Liver (tissue), 9 donors: ENCODE data around the gene EFHD1. TPM values are rescaled to one million over a fixed set of nuclear protein-coding genes. Genes with fewer than 3 reads are reported as not detected.

Source experiments
- DNase-seq: peaks from one replicate; pipeline ENCODE4 v3.0.0-alpha.2; 2017; ENCODE audit warnings: low spot score
- H3K27ac ChIP-seq, 2 donors: one replicate each; pipeline ENCODE4 v1.7.0; 2013; ENCODE audit warnings: inconsistent platforms in 2 of 2, low read length in 2 of 2, control low read depth in 1 of 2, low read depth in 1 of 2, mild to moderate bottlenecking in 1 of 2
- H3K27me3 ChIP-seq, 4 donors: one replicate each; pipeline versions ENCODE4 v1.6.1 to v1.7.0; 2013; ENCODE audit warnings: low read length in 3 of 4, inconsistent platforms in 1 of 4, mild to moderate bottlenecking in 1 of 4, moderate library complexity in 1 of 4; ENCODE audit not compliant: control insufficient read depth in 4 of 4, insufficient read depth in 4 of 4
- H3K36me3 ChIP-seq, 4 donors: one replicate each; pipeline versions ENCODE4 v1.6.1 to v1.7.0; 2013; ENCODE audit warnings: low read length in 3 of 4, mild to moderate bottlenecking in 3 of 4, low read depth in 1 of 4, moderate library complexity in 1 of 4; ENCODE audit not compliant: control insufficient read depth in 4 of 4, insufficient read depth in 3 of 4
- H3K4me1 ChIP-seq, 4 donors: one replicate each; pipeline versions ENCODE4 v1.6.1 to v1.7.0; 2013; ENCODE audit warnings: low read length in 3 of 4, mild to moderate bottlenecking in 3 of 4, moderate library complexity in 1 of 4; ENCODE audit not compliant: control insufficient read depth in 4 of 4, insufficient read depth in 4 of 4
- H3K4me3 ChIP-seq, 3 donors: one replicate each; pipeline versions ENCODE4 v1.6.1 to v1.7.0; 2013; ENCODE audit warnings: low read length in 3 of 3, control low read depth in 1 of 3, low read depth in 1 of 3, mild to moderate bottlenecking in 1 of 3
- H3K9ac ChIP-seq, 2 donors: one replicate each; pipeline ENCODE4 v1.7.0; 2013; ENCODE audit warnings: low read length in 2 of 2, mild to moderate bottlenecking in 2 of 2, moderate library complexity in 2 of 2, control low read depth in 1 of 2, low read depth in 1 of 2
- H3K9me3 ChIP-seq, 4 donors: one replicate each; pipeline versions ENCODE4 v1.6.1 to v1.7.0; 2013; ENCODE audit warnings: low read length in 3 of 4; ENCODE audit not compliant: control insufficient read depth in 4 of 4
- EGR1 ChIP-seq, 2 donors: IDR thresholded peaks; 2 replicates each; pipeline ENCODE4 v1.6.1; 2016 to 2018; ENCODE audit warnings: antibody characterized with exemption in 2 of 2, low read depth in 2 of 2
- FOXA1 ChIP-seq: IDR thresholded peaks from 2 replicates; pipeline ENCODE4 v1.6.1; 2016; ENCODE audit warnings: antibody characterized with exemption
- FOXA2 ChIP-seq: IDR thresholded peaks from 2 replicates; pipeline ENCODE4 v1.6.1; 2016; ENCODE audit warnings: antibody characterized with exemption
- GABPA ChIP-seq, 2 donors: IDR thresholded peaks in 1 of 2; conservative IDR thresholded peaks in 1 of 2; 2 replicates each; pipeline ENCODE4 v1.6.1; 2016; ENCODE audit warnings: antibody characterized with exemption in 2 of 2, mild to moderate bottlenecking in 1 of 2, moderate library complexity in 1 of 2
- HNF4A ChIP-seq, 2 donors: conservative IDR thresholded peaks; 2 replicates each; pipeline ENCODE4 v1.6.1; 2016; ENCODE audit warnings: antibody characterized with exemption in 2 of 2, mild to moderate bottlenecking in 2 of 2
- HNF4G ChIP-seq: IDR thresholded peaks from 2 replicates; pipeline ENCODE4 v1.6.1; 2016; ENCODE audit warnings: antibody characterized with exemption
- JUND ChIP-seq, 2 donors: IDR thresholded peaks; 2 replicates each; pipeline ENCODE4 v1.6.1; 2016; ENCODE audit warnings: antibody characterized with exemption in 2 of 2
- NR2F2 ChIP-seq: IDR thresholded peaks from 2 replicates; pipeline ENCODE4 v1.6.1; 2016; ENCODE audit warnings: antibody characterized with exemption
- RAD21 ChIP-seq, 2 donors: IDR thresholded peaks; 2 replicates each; pipeline ENCODE4 v1.6.1; 2016; ENCODE audit warnings: antibody characterized with exemption in 2 of 2, mild to moderate bottlenecking in 2 of 2
- REST ChIP-seq: IDR thresholded peaks from 2 replicates; pipeline ENCODE4 v1.6.1; 2016; ENCODE audit warnings: antibody characterized with exemption, mild to moderate bottlenecking
- RXRA ChIP-seq, 2 donors: IDR thresholded peaks; 2 replicates each; pipeline ENCODE4 v1.6.1; 2017 to 2018; ENCODE audit warnings: antibody characterized with exemption in 2 of 2, mild to moderate bottlenecking in 1 of 2
- SP1 ChIP-seq: IDR thresholded peaks from 2 replicates; pipeline ENCODE4 v1.6.1; 2018; ENCODE audit warnings: antibody characterized with exemption, mild to moderate bottlenecking
- TAF1 ChIP-seq: conservative IDR thresholded peaks from 2 replicates; pipeline ENCODE4 v1.6.1; 2016; ENCODE audit warnings: antibody characterized with exemption, mild to moderate bottlenecking
- YY1 ChIP-seq: IDR thresholded peaks from 2 replicates; pipeline ENCODE4 v1.6.1; 2016; ENCODE audit warnings: antibody characterized with exemption, mild to moderate bottlenecking
- WGBS: extraction: QIAGEN DNeasy Blood & Tissue Kit; methylation state at CpG from one replicate; pipeline ENCODE4 v1.1.7; 2013; 5-methylcytosine and 5-hydroxymethylcytosine counted together
- polyA plus RNA-seq, 2 donors: library from polyadenylated mRNA; stranded (reverse) in 1 of 2; unstranded in 1 of 2; fragments of 200-250 nt in 1 of 2; fragments of >200 nt in 1 of 2; fragmentation: Nextera tagmentation in 1 of 2; extraction: Ambion mirVana in 1 of 2; gene quantifications; one replicate each; pipeline versions ENCODE4 v1.2.1 to v1.2.3, GENCODE V29; 2013 to 2015
- total RNA-seq, 2 donors: library from RNA; depleted of rRNA; stranded (reverse); fragments of >200 nt; gene quantifications; one replicate each; pipeline ENCODE4 v1.2.3, GENCODE V29; 2014
- TF ChIP-seq, protein P1 (sequence below): fragments of 150-350 bp; IDR thresholded peaks from 2 replicates; pipeline ENCODE4 v1.5.1; 2017; ENCODE audit warnings: improper control_type of control experiment, low read depth, low read length; ENCODE audit not compliant: missing input control
- TF ChIP-seq, protein P2 (sequence below): IDR thresholded peaks from 2 replicates; pipeline ENCODE4 v1.6.1; 2016; ENCODE audit warnings: antibody characterized with exemption
- TF ChIP-seq, protein P3 (sequence below): IDR thresholded peaks from 2 replicates; pipeline ENCODE4 v1.6.1; 2016; ENCODE audit warnings: antibody characterized with exemption
- TF ChIP-seq, protein P4 (sequence below): IDR thresholded peaks from 2 replicates; pipeline ENCODE4 v1.6.1; 2016; ENCODE audit warnings: antibody characterized with exemption
- donor health status: healthy.
- donor health status: healthy.
- donor health status: healthy.
- donor health status: healthy.
- donor health status: healthy.

EFHD1 gene
- total and polyA plus RNA-seq, 4 donors = 3.3 to 28.5 (median 10.3) TPM

DNA sequence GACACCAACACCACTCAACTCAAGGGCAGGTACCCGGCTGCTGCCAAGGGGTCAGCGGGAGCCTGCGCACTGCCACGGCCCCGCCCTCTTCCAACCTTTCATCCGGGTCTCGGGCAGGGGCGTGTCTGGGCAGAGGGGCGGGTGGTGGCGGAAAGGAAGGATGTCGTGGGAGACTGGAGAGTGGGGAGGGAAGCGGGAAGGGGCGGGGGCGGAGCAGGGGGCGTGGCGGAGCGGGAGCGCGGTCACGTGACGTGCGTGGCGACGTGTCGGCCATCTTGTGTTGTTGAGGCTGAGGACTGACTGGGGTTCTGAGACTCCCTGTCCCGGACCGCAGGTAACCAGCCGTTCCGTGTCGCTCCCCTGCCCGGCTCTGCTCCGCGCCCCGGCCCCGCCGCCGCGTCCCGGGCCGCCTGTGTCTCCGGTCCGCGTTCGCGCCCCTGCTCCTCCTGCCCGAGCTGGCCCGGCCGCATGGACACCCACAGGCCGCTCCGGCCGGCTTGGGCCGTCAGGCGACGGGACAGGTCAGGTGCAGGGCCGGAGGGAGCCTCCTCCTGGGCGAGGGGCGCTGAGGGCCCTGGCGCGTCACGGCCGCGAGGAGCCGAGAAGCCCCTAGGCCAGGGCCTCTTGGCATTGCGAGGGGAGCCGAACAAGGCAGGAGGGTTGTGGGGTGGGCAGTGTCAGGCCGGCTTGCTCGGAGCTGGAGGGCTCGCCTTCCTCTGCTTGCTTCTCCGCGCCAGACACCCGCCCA lies 63.8 kb downstream of the EFHD1 start, which contains the start of gene GIGYF2:
TSS of gene GIGYF2 (plus strand) at position 273 of the 748 bp plus-strand sequence. CDS start 37,867 bp downstream, outside the sequence.
- Histone ChIP-seq H3K9ac (peak within 1 kb of the TSS; percentile 81 to 98), H3K9me3 (no peaks in the 10 kb centered on the region), H3K36me3 (peaks cover 0 to 2% (median 0%) of the 10 kb centered on the region in 4 donors), H3K27me3 (no peaks in the 10 kb centered on the region), H3K4me1 (peaks cover 8 to 32% (median 17%) of the 10 kb centered on the region in 4 donors), H3K27ac (peak within 1 kb of the TSS; percentile 96 to 98), H3K4me3 (peak within 1 kb of the TSS; percentile 74 to 92 (median 89))
- 1% methylated on average over 71 of the region's 71 CpGs for whole genome bisulfite sequencing
- peak; percentile 97 for DNase-seq
- TF ChIP-seq GABPA (IDR thresholded peaks at IDR 0.05 in 1 of 2, conservative IDR thresholded peaks at IDR 0.05 in 1 of 2) (peak in 1 of 2 donors; percentile 76), RAD21 (IDR thresholded peaks at IDR 0.05) (peak in 1 of 2 donors; percentile 30), EGR1 (IDR thresholded peaks at IDR 0.05; ENCODE audit: low read depth in 2 of 2) (peak; percentile 63 to 75), JUND (IDR thresholded peaks at IDR 0.05) (peak in 1 of 2 donors; percentile 8), NR2F2 (peak; percentile 74), SP1 (peak; percentile 83), TAF1 (no peak), HNF4G (no peak), REST (no peak), FOXA2 (peak; percentile 15), FOXA1 (no peak), RXRA (IDR thresholded peaks at IDR 0.05) (peak; percentile 72 to 75), HNF4A (conservative IDR thresholded peaks at IDR 0.05) (peak in 1 of 2 donors; percentile 65), YY1 (peak; percentile 97)
- TF ChIP-seq, protein P1, sequence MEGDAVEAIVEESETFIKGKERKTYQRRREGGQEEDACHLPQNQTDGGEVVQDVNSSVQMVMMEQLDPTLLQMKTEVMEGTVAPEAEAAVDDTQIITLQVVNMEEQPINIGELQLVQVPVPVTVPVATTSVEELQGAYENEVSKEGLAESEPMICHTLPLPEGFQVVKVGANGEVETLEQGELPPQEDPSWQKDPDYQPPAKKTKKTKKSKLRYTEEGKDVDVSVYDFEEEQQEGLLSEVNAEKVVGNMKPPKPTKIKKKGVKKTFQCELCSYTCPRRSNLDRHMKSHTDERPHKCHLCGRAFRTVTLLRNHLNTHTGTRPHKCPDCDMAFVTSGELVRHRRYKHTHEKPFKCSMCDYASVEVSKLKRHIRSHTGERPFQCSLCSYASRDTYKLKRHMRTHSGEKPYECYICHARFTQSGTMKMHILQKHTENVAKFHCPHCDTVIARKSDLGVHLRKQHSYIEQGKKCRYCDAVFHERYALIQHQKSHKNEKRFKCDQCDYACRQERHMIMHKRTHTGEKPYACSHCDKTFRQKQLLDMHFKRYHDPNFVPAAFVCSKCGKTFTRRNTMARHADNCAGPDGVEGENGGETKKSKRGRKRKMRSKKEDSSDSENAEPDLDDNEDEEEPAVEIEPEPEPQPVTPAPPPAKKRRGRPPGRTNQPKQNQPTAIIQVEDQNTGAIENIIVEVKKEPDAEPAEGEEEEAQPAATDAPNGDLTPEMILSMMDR = no peak
- TF ChIP-seq, protein P2, sequence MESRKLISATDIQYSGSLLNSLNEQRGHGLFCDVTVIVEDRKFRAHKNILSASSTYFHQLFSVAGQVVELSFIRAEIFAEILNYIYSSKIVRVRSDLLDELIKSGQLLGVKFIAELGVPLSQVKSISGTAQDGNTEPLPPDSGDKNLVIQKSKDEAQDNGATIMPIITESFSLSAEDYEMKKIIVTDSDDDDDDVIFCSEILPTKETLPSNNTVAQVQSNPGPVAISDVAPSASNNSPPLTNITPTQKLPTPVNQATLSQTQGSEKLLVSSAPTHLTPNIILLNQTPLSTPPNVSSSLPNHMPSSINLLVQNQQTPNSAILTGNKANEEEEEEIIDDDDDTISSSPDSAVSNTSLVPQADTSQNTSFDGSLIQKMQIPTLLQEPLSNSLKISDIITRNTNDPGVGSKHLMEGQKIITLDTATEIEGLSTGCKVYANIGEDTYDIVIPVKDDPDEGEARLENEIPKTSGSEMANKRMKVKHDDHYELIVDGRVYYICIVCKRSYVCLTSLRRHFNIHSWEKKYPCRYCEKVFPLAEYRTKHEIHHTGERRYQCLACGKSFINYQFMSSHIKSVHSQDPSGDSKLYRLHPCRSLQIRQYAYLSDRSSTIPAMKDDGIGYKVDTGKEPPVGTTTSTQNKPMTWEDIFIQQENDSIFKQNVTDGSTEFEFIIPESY = peak; percentile 57
- TF ChIP-seq, protein P3, sequence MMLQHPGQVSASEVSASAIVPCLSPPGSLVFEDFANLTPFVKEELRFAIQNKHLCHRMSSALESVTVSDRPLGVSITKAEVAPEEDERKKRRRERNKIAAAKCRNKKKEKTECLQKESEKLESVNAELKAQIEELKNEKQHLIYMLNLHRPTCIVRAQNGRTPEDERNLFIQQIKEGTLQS = no peak
- TF ChIP-seq, protein P4, sequence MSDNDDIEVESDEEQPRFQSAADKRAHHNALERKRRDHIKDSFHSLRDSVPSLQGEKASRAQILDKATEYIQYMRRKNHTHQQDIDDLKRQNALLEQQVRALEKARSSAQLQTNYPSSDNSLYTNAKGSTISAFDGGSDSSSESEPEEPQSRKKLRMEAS = peak; percentile 54
